Measurements from ENCODE around the gene TUBB4B.

GRCh38 chr9:137226338-137227053, 14.6 kb upstream of the TUBB4B start:
- TF ChIP-seq CTCF (IDR thresholded peaks at IDR 0.05) (no peak), POLR2A (IDR thresholded peaks at IDR 0.05) (no peak)
